ENCODE data around the gene MDK.
"Not testable (repeated sequence)": the region's sequence is repeated elsewhere in the genome, so short reads cannot be mapped to it uniquely, and the experiment has no call there.

Gene MDK

DNA sequence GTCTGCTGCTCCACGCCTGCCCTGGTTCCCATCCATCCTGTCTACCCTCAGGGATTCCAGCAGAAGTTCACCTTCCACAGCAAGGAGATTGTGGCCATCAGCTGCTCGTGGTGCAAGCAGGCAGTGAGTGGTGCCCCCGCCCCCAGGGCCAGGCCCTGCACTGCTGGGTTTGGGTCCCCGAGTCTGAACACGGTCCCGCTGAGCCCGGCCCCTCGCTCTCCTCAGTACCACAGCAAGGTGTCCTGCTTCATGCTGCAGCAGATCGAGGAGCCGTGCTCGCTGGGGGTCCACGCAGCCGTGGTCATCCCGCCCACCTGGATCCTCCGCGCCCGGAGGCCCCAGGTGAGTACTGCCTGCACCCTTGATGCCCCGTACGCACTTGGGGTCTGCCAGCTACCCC lies 10.2 kb upstream of the MDK start:
- not testable (repeated sequence) for H3K4me1 ChIP-seq (ENCODE audit: control insufficient read depth in 1 of 2, insufficient read depth in 2 of 2, low read length in 2 of 2); H3K27me3 ChIP-seq (ENCODE audit: low read depth, low read length); H3K4me3 ChIP-seq (ENCODE audit: low read depth in 1 of 2, low read length in 2 of 2); H3K9me3 ChIP-seq (ENCODE audit: control insufficient read depth in 1 of 2, low read length in 2 of 2); H3K27ac ChIP-seq (ENCODE audit: low read length)
- H3K36me3 ChIP-seq (ENCODE audit: control insufficient read depth in 1 of 2, insufficient read depth in 2 of 2, low read length in 2 of 2), result peaks cover 19 to 71% of the 10 kb centered on the region in 2 donors

DNA sequence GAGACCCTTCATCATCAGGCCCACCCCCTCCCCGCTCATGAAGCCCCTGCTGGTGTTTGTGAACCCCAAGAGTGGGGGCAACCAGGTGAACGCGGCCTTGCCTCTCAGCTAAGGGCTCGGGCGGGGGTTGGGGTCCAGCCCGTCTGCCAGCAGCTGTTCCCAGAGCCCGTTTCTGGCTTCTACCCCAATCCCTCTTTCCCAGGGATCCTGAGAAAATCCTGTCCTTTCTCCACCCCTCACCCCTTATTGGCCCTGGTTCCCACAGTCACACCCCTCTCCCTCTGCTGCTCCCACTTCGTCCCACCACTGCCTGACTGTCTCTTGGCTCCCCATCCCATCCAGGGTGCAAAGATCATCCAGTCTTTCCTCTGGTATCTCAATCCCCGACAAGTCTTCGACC lies 9.4 kb upstream of the MDK start:
- Histone ChIP-seq H3K4me3 (ENCODE audit: low read depth in 1 of 2, low read length in 2 of 2) (no peak overlapping the region), H3K27me3 (ENCODE audit: low read depth, low read length) (no peaks in the 10 kb centered on the region), H3K9me3 (ENCODE audit: control insufficient read depth in 1 of 2, low read length in 2 of 2) (no peaks in the 10 kb centered on the region), H3K27ac (ENCODE audit: low read length) (no peak overlapping the region), H3K4me1 (ENCODE audit: control insufficient read depth in 1 of 2, insufficient read depth in 2 of 2, low read length in 2 of 2) (peaks cover 0 to 2% of the 10 kb centered on the region in 2 donors), H3K36me3 (ENCODE audit: control insufficient read depth in 1 of 2, insufficient read depth in 2 of 2, low read length in 2 of 2) (peaks cover 19 to 79% of the 10 kb centered on the region in 2 donors)

DNA sequence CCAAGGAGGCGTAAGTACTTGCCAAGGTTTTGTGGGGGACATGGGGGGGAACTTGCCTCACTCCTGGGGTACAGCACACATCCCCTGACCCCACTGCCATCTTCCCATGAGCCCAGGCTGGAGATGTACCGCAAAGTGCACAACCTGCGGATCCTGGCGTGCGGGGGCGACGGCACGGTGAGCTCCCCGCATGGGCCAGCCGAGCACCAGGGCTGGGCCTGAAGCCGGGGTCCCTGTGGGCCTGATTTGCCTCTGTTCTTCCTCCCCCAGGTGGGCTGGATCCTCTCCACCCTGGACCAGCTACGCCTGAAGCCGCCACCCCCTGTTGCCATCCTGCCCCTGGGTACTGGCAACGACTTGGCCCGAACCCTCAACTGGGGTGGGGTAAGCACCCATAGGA lies 9.0 kb upstream of the MDK start:
- not testable (repeated sequence) for H3K4me3 ChIP-seq (ENCODE audit: low read depth in 1 of 2, low read length in 2 of 2); H3K9me3 ChIP-seq (ENCODE audit: control insufficient read depth in 1 of 2, low read length in 2 of 2); H3K27me3 ChIP-seq (ENCODE audit: low read depth, low read length); H3K27ac ChIP-seq (ENCODE audit: low read length); H3K4me1 ChIP-seq (ENCODE audit: control insufficient read depth in 1 of 2, insufficient read depth in 2 of 2, low read length in 2 of 2)
- H3K36me3 ChIP-seq (ENCODE audit: control insufficient read depth in 1 of 2, insufficient read depth in 2 of 2, low read length in 2 of 2), result peaks cover 19 to 84% of the 10 kb centered on the region in 2 donors

DNA sequence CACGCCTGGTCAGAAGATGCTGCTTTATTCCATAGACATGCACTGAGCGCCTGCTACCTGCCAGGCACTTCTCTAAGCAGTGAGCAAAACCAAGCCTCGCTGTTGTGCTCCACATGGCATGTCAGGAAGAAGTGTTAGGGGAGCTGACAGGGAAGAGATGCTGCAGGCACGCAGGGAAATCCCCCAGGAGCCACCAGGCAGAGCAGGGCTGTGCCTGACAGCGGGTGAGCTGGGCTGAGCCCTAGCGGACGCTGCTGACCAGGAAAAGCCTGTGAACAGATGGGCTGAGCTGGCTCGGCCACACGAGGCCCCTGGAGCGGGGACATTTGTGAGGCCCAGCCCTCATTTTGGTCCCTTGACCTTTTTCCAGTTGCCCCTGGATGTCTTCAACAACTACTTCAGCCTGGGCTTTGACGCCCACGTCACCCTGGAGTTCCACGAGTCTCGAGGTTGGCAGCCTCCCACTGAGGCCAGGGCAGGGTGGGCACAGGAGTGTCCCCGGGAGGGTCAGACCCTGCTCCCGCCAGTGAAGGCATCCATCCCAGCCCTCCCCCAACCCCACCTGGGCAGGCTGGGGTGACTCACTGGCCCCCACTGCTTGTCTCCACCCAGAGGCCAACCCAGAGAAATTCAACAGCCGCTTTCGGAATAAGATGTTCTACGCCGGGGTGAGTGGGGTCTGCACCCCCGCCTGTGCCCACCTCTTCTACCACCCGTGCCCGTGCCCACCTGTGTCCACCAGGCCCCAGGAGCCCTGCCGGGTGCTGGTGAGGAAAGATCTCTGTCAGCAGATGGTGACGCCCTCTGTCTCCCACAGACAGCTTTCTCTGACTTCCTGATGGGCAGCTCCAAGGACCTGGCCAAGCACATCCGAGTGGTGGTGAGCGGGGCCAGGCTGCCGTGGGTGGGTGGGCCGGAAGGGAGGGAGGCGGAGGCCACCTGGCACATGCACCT lies 7.4 kb upstream of the MDK start:
- H3K4me1 ChIP-seq (ENCODE audit: control insufficient read depth in 1 of 2, insufficient read depth in 2 of 2, low read length in 2 of 2), result no peaks in the 10 kb centered on the region
- no peak overlapping the region for H3K4me3 ChIP-seq (ENCODE audit: low read depth in 1 of 2, low read length in 2 of 2)
- no peaks in the 10 kb centered on the region for H3K27me3 ChIP-seq (ENCODE audit: low read depth, low read length)
- no peak overlapping the region for H3K27ac ChIP-seq (ENCODE audit: low read length)
- H3K36me3 ChIP-seq (ENCODE audit: control insufficient read depth in 1 of 2, insufficient read depth in 2 of 2, low read length in 2 of 2), result peaks cover 17 to 82% of the 10 kb centered on the region in 2 donors
- no peaks in the 10 kb centered on the region for H3K9me3 ChIP-seq (ENCODE audit: control insufficient read depth in 1 of 2, low read length in 2 of 2)

DNA sequence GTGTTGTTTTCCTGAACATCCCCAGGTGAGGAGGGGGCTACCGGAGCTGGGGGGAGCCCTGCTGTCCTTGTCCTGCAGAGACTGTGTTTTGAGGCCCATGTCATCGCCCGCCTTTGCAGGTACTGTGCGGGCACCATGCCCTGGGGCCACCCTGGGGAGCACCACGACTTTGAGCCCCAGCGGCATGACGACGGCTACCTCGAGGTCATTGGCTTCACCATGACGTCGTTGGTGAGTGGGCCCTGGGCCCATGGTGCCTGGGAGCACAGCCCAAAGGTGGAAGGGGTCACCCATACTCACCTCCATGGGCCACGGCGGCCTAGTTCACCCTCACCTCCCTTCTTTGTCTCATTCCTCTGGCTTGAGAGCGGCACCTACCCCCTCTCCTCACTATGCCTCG lies 6.7 kb upstream of the MDK start:
- Histone ChIP-seq H3K27me3 (ENCODE audit: low read depth, low read length) (no peaks in the 10 kb centered on the region), H3K36me3 (ENCODE audit: control insufficient read depth in 1 of 2, insufficient read depth in 2 of 2, low read length in 2 of 2) (peaks cover 17 to 77% of the 10 kb centered on the region in 2 donors), H3K27ac (ENCODE audit: low read length) (no peak overlapping the region), H3K4me3 (ENCODE audit: low read depth in 1 of 2, low read length in 2 of 2) (no peak overlapping the region), H3K9me3 (ENCODE audit: control insufficient read depth in 1 of 2, low read length in 2 of 2) (no peaks in the 10 kb centered on the region), H3K4me1 (ENCODE audit: control insufficient read depth in 1 of 2, insufficient read depth in 2 of 2, low read length in 2 of 2) (no peaks in the 10 kb centered on the region)

DNA sequence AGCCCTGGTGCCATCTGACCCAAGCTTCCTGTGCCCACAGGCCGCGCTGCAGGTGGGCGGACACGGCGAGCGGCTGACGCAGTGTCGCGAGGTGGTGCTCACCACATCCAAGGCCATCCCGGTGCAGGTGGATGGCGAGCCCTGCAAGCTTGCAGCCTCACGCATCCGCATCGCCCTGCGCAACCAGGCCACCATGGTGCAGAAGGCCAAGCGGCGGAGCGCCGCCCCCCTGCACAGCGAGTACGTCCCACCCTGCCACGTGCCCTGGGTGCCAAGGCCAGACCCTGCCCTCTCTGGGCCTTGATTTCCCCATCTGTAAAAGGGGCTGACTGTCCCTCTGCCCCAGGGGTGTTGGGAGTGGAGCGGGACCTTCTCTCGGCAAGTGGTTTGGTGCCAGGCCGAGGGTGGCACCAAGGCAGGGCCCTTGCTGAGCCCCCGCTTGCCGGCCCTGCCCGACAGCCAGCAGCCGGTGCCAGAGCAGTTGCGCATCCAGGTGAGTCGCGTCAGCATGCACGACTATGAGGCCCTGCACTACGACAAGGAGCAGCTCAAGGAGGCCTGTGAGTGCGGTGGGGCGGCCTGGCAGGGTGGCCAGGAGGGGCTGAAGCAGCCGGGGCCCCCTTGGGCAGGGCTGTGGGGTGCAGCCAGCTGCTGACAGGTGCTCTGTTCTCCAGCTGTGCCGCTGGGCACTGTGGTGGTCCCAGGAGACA lies 5.9 kb upstream of the MDK start:
- peaks cover 0 to 3% of the 10 kb centered on the region in 2 donors for H3K4me1 ChIP-seq (ENCODE audit: control insufficient read depth in 1 of 2, insufficient read depth in 2 of 2, low read length in 2 of 2)
- no peaks in the 10 kb centered on the region for H3K9me3 ChIP-seq (ENCODE audit: control insufficient read depth in 1 of 2, low read length in 2 of 2)
- H3K36me3 ChIP-seq (ENCODE audit: control insufficient read depth in 1 of 2, insufficient read depth in 2 of 2, low read length in 2 of 2), result peaks cover 13 to 70% of the 10 kb centered on the region in 2 donors
- no peaks in the 10 kb centered on the region for H3K27me3 ChIP-seq (ENCODE audit: low read depth, low read length)
- no peak overlapping the region for H3K4me3 ChIP-seq (ENCODE audit: low read depth in 1 of 2, low read length in 2 of 2)
- no peak overlapping the region for H3K27ac ChIP-seq (ENCODE audit: low read length)

DNA sequence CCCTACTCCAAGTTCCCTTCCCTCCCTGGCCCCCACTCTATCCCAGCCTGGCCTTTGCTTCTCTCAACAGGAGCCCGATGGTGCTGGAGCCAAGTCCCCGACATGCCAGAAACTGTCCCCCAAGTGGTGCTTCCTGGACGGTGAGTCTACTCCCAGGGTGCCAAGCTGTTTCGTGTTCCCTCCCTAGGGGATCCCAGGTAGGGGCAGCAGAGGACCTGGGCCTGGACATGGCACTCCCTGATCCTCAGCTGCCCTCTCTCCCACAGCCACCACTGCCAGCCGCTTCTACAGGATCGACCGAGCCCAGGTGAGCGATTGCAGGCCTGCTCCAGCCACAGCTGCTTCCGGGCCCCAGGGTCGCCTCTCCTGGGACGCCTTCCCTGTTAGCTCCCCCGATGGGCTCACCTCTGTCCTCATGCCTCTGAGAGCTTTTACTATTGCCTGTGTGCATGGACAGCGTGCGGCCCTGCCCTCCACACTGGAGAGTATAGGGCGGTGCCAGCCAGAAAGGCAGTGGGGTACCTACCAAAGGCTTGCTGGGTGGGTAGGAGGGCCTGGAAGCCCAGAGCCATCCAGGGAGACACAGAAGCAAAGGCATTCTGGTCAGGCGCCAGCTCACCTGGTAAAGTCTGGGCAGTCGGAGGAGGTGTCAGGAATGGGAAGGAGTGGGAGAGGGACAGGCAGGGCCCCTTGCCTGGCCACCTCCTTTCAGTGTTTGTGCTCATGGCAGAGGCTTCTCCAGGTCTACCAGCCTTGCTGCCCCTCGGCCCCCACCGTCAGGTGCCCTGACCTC lies 5.0 kb upstream of the MDK start:
- H3K36me3 ChIP-seq (ENCODE audit: control insufficient read depth in 1 of 2, insufficient read depth in 2 of 2, low read length in 2 of 2), result peaks cover 12 to 64% of the 10 kb centered on the region in 2 donors
- no peaks in the 10 kb centered on the region for H3K9me3 ChIP-seq (ENCODE audit: control insufficient read depth in 1 of 2, low read length in 2 of 2)
- peaks cover 0 to 8% of the 10 kb centered on the region in 2 donors for H3K4me1 ChIP-seq (ENCODE audit: control insufficient read depth in 1 of 2, insufficient read depth in 2 of 2, low read length in 2 of 2)
- no peak overlapping the region for H3K4me3 ChIP-seq (ENCODE audit: low read depth in 1 of 2, low read length in 2 of 2)
- no peak overlapping the region for H3K27ac ChIP-seq (ENCODE audit: low read length)
- H3K27me3 ChIP-seq (ENCODE audit: low read depth, low read length), result no peaks in the 10 kb centered on the region

DNA sequence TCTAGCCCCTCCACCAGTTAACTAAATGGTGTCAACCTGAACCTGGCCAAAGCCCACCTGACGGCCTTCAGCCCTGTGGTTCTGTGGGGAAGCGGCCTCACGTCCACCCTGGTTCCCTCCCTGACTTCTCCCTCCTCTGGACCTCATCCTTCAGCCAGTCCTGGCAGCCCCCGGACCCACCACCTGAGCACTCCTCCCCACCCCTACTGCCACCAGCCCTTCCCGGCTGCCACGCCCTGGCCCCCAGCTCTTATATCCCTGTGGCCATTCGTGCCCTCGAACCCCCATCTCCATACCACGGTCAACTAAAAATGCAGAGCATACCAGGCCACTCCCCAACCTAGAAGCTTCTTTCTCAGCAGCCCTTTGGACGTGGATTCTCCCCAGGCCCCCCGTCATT lies 4.2 kb upstream of the MDK start:
- Histone ChIP-seq H3K36me3 (ENCODE audit: control insufficient read depth in 1 of 2, insufficient read depth in 2 of 2, low read length in 2 of 2) (peaks cover 6 to 56% of the 10 kb centered on the region in 2 donors), H3K27me3 (ENCODE audit: low read depth, low read length) (no peaks in the 10 kb centered on the region), H3K27ac (ENCODE audit: low read length) (no peak overlapping the region), H3K4me1 (ENCODE audit: control insufficient read depth in 1 of 2, insufficient read depth in 2 of 2, low read length in 2 of 2) (peaks cover 0 to 13% of the 10 kb centered on the region in 2 donors), H3K4me3 (ENCODE audit: low read depth in 1 of 2, low read length in 2 of 2) (no peak overlapping the region), H3K9me3 (ENCODE audit: control insufficient read depth in 1 of 2, low read length in 2 of 2) (no peaks in the 10 kb centered on the region)

DNA sequence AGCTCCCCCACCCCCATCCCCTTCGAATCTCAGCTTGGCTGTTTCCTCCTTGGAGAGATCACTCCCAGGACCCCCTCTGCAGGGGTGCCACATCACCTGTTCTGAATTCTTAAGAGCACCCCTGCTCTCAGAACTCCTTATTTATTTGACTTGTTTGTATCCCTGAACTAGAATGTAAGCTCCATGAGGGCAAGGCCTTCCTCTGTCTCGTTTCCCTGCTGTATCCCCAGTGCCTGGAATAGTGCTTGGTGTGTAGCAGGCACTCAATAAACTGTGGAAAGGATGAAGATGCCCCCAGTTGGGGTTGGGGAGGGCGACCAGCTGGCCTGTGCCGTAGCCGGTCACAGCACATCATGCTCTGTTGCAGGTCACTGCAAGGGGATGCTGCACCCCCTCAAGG lies 3.6 kb upstream of the MDK start:
- H3K36me3 ChIP-seq (ENCODE audit: control insufficient read depth in 1 of 2, insufficient read depth in 2 of 2, low read length in 2 of 2), result peaks cover 6 to 51% of the 10 kb centered on the region in 2 donors
- no peak overlapping the region for H3K27ac ChIP-seq (ENCODE audit: low read length)
- peaks cover 0 to 19% of the 10 kb centered on the region in 2 donors for H3K4me1 ChIP-seq (ENCODE audit: control insufficient read depth in 1 of 2, insufficient read depth in 2 of 2, low read length in 2 of 2)
- no peaks in the 10 kb centered on the region for H3K27me3 ChIP-seq (ENCODE audit: low read depth, low read length)
- no peaks in the 10 kb centered on the region for H3K9me3 ChIP-seq (ENCODE audit: control insufficient read depth in 1 of 2, low read length in 2 of 2)
- H3K4me3 ChIP-seq (ENCODE audit: low read depth in 1 of 2, low read length in 2 of 2), result no peak overlapping the region

DNA sequence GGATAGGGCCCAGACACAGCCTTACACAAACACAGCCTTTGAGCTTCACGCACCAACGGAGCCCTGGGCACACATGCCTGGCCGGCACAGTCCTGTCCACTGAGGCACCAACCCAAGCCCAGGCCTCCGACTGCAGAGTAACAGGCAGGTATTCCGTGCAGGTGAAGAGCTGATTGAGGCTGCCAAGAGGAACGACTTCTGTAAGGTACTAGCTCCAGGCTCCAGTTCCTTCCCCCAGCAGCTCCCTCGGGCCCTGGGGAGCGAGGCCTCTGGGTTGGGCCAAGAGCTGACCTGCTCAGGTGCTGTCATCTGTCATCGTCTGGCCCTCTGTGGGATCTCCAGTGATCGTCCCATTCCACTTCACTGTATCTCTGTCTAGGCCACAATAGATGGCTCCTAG lies 3.2 kb upstream of the MDK start:
- H3K27ac ChIP-seq (ENCODE audit: low read length), result no peak overlapping the region
- no peaks in the 10 kb centered on the region for H3K9me3 ChIP-seq (ENCODE audit: control insufficient read depth in 1 of 2, low read length in 2 of 2)
- H3K36me3 ChIP-seq (ENCODE audit: control insufficient read depth in 1 of 2, insufficient read depth in 2 of 2, low read length in 2 of 2), result peaks cover 6 to 49% of the 10 kb centered on the region in 2 donors
- H3K4me1 ChIP-seq (ENCODE audit: control insufficient read depth in 1 of 2, insufficient read depth in 2 of 2, low read length in 2 of 2), result peaks cover 0 to 20% of the 10 kb centered on the region in 2 donors
- H3K4me3 ChIP-seq (ENCODE audit: low read depth in 1 of 2, low read length in 2 of 2), result no peak overlapping the region
- H3K27me3 ChIP-seq (ENCODE audit: low read depth, low read length), result no peaks in the 10 kb centered on the region

Measured in muscle layer of duodenum (tissue), 2 donors.